ENCODE measurements around the gene EMP3. TPM values are rescaled to one million over a fixed set of nuclear protein-coding genes. Genes with fewer than 3 reads are reported as not detected.
A peak's percentile ranks its signal among the peaks of the same experiment; 100 is the strongest.

EMP3 gene
- total and polyA plus RNA-seq, 9 of the 15 experiments (the other 6 are each of a cell fraction or from before 2014, with no cell fraction given) = 123 to 386 (median 296) TPM

- no peak; the same call in 1 of the 2 replicates for TF ChIP-seq FOXP4 (CRISPR knock-in tag; IDR thresholded peaks at IDR 0.05; ENCODE audit: borderline replicate concordance)
- TF ChIP-seq HMG20B (CRISPR knock-in tag; IDR thresholded peaks at IDR 0.05) = no peak; the same call in 1 of the 2 replicates
- peak; percentile 62 for TF ChIP-seq GMEB1 (CRISPR knock-in tag; IDR thresholded peaks at IDR 0.05)
- TF ChIP-seq, protein P1, sequence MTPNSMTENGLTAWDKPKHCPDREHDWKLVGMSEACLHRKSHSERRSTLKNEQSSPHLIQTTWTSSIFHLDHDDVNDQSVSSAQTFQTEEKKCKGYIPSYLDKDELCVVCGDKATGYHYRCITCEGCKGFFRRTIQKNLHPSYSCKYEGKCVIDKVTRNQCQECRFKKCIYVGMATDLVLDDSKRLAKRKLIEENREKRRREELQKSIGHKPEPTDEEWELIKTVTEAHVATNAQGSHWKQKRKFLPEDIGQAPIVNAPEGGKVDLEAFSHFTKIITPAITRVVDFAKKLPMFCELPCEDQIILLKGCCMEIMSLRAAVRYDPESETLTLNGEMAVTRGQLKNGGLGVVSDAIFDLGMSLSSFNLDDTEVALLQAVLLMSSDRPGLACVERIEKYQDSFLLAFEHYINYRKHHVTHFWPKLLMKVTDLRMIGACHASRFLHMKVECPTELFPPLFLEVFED (CRISPR knock-in tag; conservative IDR thresholded peaks at IDR 0.05) = no peak; the same call in 1 of the 2 replicates
- peak; percentile 77; the same call in 1 of the 2 replicates for TF ChIP-seq ZNF589 (CRISPR knock-in tag; IDR thresholded peaks at IDR 0.05; ENCODE audit: low read depth)
- no peak for TF ChIP-seq STAT5B (CRISPR knock-in tag; IDR thresholded peaks at IDR 0.05)
- TF ChIP-seq DDX20 (tag; IDR thresholded peaks at IDR 0.05; ENCODE audit: low read depth) = no peak
- TF ChIP-seq ZBED1 (IDR thresholded peaks at IDR 0.05) = peak; percentile 76; the same call in 1 of the 2 replicates
- TF ChIP-seq ZNF133 (CRISPR knock-in tag; IDR thresholded peaks at IDR 0.05) = no peak
- TF ChIP-seq ZNF224 (CRISPR knock-in tag; IDR thresholded peaks at IDR 0.05) = no peak
- 0 out of 2 replicates have a peak, but pooled peaks have one; percentile 47 for TF ChIP-seq ZNF592 (IDR thresholded peaks at IDR 0.05)
- TF ChIP-seq BDP1 (IDR thresholded peaks at IDR 0.05; ENCODE audit: insufficient read depth, insufficient read length) = no peak
- peak; percentile 87 for TF ChIP-seq SMARCE1 (IDR thresholded peaks at IDR 0.05)
Observed at GRCh38 chr19:48321622-48322591, 3.4 kb upstream of the EMP3 start (continued).

All from K562 (cell line).